ENCODE results near the gene C7orf25.

DNA sequence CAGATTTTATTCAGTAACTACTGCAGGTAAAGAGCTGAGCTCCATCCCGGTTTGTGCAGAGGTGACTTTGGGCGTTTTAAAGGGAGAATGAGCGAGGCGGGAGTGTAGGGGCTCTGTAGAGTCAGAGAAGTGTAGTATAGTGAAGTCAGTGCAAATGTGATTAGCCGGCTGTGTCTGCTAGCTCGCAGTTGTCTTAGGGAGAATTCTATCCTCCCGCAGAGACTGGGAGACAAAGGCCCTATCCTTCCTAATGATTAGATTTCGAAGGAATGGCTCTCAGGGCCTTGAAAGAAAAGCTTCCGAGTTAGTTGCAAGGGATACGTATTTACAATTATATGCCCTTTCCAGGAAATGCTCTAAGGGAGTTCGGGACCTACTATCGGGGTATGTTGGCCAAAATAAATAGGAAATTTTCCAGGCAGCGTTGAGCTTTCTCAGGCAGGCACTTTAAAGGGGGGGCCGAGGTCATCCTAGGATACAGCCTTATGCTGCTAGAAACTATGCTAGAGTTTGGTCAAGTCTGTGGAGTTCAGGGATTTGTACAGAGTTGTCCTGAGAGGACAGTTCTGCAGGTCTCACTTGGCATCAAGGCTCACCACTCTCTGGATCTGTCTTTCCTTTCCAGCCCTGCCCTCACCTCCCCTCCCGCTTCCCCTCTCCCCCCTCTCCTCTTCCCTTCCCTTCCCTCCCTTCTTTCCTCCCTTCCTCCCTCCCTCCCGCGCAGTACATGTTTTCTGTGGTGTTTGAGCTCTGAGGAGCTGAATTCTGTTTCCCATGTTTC, 21.1 kb upstream of the C7orf25 start:
- TF ChIP-seq, protein P1, sequence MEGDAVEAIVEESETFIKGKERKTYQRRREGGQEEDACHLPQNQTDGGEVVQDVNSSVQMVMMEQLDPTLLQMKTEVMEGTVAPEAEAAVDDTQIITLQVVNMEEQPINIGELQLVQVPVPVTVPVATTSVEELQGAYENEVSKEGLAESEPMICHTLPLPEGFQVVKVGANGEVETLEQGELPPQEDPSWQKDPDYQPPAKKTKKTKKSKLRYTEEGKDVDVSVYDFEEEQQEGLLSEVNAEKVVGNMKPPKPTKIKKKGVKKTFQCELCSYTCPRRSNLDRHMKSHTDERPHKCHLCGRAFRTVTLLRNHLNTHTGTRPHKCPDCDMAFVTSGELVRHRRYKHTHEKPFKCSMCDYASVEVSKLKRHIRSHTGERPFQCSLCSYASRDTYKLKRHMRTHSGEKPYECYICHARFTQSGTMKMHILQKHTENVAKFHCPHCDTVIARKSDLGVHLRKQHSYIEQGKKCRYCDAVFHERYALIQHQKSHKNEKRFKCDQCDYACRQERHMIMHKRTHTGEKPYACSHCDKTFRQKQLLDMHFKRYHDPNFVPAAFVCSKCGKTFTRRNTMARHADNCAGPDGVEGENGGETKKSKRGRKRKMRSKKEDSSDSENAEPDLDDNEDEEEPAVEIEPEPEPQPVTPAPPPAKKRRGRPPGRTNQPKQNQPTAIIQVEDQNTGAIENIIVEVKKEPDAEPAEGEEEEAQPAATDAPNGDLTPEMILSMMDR (IDR thresholded peaks at IDR 0.05; ENCODE audit: insufficient read depth, low read depth, low read length) = no peak
- TF ChIP-seq EZH2 (IDR thresholded peaks at IDR 0.05; ENCODE audit: insufficient read depth, low read length) = no peak
